Endometrial microvascular endothelial cells (primary cell): Measurements from ENCODE around the gene CLEC2D. TPM values are rescaled to one million over a fixed set of nuclear protein-coding genes. Genes with fewer than 3 reads are reported as not detected.
"Not testable (repeated sequence)": the region's sequence is repeated elsewhere in the genome, so short reads cannot be mapped to it uniquely, and the experiment has no call there.

Experiments
- in situ Hi-C: cut with HindIII; loops from 2 replicates; pipeline ENCODE4 v1.10.0; 2017; ENCODE audit warnings: low sequenced_read_pairs, low pct_unique_long_range_greater_than_20kb; ENCODE audit errors: inconsistent ontology term
- total RNA-seq: library from RNA; depleted of rRNA; stranded (reverse); fragments of >200 nt; gene quantifications from one replicate; pipeline ENCODE4 v1.2.3, GENCODE V29; 2015; ENCODE audit errors: inconsistent ontology term

The CLEC2D gene
- total RNA-seq, 1 donor from 2014 or later: 0.56 TPM

GRCh38 chr12:9695661-9696060 lies 26.1 kb downstream of the CLEC2D start:
- in situ Hi-C loops: not testable (repeated sequence)

DNA sequence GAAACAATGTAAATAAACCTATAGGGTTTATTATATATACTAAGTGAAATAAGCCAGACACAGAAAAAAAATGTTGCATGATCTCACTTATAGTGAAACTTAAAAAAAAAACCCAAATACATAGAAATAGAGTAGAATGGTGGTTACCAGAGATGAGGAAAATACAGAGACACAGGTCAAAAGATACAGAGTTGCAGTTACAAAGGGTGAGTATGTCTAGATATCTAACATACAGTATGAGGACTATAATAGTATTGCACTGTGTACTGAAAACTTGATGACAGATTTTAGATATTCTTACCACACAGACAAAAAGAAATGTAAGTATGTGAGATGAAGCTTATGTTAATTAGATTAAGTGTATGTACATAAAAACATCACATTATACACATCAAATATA lies 28.1 kb downstream of the CLEC2D start:
- in situ Hi-C loops: no loop called here

GRCh38 chr12:9698681-9699080 lies 29.2 kb downstream of the CLEC2D start:
- in situ Hi-C loops: no loop called here

DNA sequence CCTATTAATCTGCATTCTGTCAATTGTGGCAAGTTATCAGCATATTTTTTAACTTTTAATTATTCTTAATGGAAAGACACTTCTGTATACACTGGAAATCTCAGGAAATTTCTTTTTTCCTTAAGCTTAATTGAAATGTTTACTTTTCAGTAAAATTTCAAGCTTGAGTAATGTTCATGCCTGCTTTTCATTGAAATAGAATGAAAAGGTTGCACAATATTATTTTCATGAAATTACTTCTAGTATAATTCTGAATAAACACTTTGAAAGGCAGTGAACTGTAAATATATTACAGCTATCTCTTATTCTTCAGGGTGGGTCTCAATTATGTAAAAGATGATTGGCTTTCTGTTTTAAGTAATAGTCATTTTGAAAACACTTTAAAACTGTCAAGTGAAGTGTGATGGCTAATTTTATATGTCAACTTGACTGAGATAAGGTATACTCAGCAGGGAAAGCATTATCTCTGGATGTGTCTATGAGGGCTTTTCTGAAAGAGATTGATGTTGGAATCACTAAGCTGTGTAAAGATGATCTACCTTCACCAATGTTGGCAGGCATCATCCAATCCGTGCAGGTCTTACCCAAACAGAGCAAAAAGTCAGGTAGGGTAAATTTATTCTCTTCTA lies 29.9 kb downstream of the CLEC2D start:
- in situ Hi-C loops: no loop called here

- in situ Hi-C loops: no loop called here
Measured at GRCh38 chr12:9699898-9700605, 30.5 kb downstream of the CLEC2D start.

- in situ Hi-C loops: no loop called here
Measured at GRCh38 chr12:9700606-9700956, 31.1 kb downstream of the CLEC2D start.

- in situ Hi-C loops: no loop called here
Measured at GRCh38 chr12:9701380-9702154, 32.1 kb downstream of the CLEC2D start.

- in situ Hi-C loops: no loop called here
Measured at GRCh38 chr12:9702255-9702654, 32.7 kb downstream of the CLEC2D start.

DNA sequence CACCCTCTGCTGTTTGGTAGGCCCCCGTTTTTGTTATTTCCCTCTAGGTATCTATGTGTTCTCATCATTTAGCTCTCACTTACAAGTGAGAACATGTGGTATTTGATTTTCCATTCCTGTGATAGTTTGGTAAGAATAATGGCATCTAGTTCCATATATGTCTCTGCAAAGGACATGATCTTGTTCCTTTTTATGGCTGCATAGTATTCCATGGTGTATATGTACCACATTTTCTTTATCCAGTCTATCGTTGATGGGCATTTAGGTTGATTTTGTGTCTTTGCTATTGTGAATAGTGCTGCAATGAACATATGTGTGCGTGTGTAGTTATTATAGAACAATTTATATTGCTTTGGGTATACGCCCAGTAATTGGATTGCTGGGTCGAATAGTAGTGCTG lies 35.0 kb downstream of the CLEC2D start:
- in situ Hi-C loops: not testable (repeated sequence)

GRCh38 chr12:9706086-9706685 lies 36.7 kb downstream of the CLEC2D start:
- in situ Hi-C loops: no loop called here

DNA sequence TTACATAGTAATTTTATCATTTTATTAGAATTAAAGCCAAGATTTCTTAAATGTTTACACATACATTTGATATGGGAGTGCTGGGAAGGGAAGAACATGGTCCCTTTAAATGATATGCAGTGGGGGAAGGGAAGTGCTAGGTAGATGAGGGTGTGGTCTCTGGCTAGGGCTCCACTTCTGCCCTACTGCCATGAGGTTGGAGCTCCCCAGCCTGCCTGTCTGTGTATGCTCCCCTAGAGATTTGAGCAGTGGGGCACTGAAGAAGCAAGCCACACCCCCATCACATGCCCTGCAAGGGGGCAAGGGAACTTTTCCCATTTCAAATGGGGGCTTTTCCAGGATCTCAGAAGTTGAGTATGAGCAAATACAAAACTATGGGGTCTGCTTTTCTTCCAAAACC lies 37.8 kb downstream of the CLEC2D start:
- in situ Hi-C loops: no loop called here

DNA sequence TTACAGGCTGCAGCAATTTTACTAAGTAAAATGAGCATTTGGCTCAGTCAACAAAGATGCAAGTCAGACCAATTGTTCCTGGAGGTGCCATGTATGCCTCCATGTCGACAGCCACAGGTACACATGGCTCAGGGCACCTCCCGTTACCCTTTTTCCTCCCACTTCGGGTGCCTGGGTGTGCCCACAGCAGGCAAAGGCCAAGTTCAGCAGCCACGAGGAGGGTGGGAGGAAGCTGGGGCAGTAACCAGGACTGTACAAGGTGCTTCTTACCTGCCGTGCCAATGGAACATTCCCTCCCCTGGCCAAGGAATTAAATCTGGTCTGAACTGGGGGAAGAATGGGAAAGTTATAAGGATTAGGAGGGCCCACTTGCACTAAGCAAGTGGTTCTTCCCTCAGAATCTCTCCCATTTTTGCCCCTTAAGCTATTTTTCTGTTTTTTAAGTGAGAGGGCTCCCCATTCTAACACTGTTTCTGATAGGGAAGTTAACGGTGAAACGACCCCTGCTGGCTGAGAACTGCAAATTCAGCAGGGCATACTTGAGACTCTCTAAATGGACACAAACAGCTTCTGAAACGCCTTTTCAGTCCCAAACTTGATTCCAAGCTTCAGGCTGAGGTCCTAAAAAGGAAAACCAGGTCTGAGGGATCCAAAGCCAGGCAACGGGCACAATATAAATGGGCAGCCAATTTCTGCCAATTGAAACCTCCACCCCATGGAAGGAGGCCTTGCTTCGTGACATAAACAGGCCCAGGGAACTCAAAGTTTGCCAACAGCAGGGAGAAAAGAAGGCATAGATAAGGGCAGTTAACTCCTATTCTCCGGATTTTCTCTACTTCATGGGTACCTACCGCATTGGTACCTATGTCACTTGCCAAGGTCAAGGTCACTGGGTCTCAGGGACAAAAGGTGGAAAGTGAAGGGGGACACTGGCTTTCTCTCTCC lies 38.6 kb downstream of the CLEC2D start:
- in situ Hi-C loops: no loop called here

DNA sequence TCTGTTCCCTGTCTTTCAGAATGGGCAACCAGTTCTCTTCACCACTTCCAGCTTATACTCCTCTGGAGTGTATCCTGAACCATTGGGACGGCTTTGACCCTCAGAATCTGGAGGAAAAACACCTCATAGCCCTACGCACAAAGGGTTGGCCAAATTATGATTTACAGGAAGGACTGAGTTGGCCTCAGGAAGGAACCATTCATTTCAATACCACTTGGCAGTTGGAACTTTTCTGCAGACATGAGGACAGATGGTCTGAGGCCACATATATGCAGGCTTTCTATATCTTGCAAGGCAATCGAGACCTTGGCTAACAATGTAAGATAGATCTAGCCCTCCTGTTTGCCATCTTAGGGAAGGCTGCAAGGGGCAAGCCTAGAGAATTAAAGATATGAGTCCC lies 39.3 kb downstream of the CLEC2D start:
- in situ Hi-C loops: no loop called here

- in situ Hi-C loops: no loop called here
Measured at GRCh38 chr12:9710584-9711375, 41.3 kb downstream of the CLEC2D start.

DNA sequence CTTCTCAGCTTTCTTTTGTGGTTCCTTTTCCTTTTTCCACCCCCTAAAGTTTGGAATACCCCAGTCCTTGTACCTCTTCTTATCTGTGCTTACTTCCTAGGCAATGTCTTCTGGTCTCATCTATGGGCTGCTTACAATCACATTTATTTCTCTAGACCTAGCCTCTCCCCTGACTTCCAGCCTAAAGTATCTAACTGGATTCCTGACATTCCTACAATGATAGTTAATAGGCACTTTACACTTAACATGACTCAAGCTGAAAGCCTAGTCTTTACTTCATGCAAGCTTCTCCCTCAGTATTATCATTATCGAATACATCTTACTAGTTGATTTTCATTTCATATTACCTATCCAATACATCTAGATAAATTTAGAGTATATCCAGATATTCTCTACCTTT lies 42.2 kb downstream of the CLEC2D start:
- in situ Hi-C loops: no loop called here

DNA sequence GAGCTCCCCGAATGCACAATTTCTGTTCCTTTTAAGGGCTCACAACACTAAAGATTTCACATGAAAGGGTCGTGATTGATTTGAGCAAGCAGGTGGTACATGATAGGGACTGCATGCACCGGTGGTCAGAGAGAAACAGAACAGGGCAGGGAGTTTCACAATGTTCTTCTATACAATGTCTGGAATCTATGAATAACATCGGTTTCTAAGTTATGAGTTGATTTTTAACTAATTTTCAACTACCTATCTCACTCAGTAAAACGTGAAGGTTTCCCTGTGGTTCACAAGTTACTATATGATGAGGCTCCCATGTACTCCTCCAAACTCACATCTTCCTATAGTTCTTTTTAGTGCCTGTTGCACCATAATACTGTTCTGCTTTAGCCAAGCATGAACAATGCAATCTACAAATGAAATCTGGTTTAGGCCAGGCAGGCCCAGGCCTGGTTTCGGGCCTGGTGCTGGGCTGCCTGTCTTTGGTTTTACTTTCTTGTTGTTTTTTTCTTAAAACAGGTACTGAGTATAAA lies 43.6 kb downstream of the CLEC2D start:
- in situ Hi-C loops: not testable (repeated sequence)

DNA sequence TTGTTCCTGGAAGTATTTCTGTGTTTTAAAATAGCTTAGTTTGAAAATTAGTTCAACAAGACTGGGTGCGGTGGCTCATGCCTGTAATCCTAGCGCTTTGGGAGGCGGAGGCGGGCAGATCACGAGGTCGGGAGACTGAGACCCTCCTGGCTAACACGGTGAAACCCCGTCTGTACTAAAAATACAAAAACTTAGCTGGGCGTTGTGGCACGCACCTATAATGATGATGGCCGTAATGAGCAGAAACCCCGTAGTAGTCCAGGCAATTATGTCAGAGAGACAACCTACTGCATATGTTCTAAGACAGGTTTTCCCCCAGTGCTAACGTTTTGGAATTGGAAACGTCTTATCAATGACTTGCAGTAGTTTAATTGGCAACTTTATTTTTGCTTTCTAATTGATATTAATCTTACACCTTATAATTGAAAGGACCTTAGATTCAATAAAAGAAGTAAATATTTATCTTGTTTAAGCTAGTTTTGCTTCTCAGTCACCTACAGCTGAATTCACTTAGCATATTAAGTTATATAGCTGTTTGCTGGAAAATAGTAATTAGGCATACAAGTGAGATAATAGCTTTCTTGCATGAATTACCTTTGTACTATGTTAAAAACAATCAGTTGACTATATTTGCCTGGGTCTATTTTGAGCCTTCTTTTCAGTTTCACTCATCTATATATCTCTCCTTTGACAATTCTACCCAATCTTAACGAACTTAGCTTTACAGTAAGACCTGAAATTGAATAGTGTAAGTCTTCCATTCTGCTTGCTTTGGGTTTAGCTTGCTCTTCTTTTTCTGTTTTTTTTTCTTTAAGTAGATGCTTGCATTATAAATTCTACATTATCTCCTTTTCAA lies 47.8 kb downstream of the CLEC2D start:
- in situ Hi-C loops: no loop called here
